AG09309 (cell line): ENCODE data around the gene DEFB123.

ENCODE experiments used
- DNase-seq: peaks from one replicate; pipeline ENCODE4 v3.0.0-alpha.2; 2010; ENCODE audit warnings: low read depth
- H3K4me3 ChIP-seq: 2 replicates; pipeline ENCODE4 v1.5.1; 2011; ENCODE audit warnings: mild to moderate bottlenecking, low read depth, low read length, moderate library complexity; ENCODE audit not compliant: control insufficient read depth
- TF ChIP-seq, protein P1 (sequence below): IDR thresholded peaks from 2 replicates; pipeline ENCODE4 v1.5.1; 2011; ENCODE audit warnings: mild to moderate bottlenecking, low read depth, low read length, inconsistent platforms; ENCODE audit not compliant: insufficient read depth, control insufficient read depth; ENCODE audit errors: missing control alignments

The DEFB123 gene

GRCh38 chr20:31473331-31474096, 33.1 kb downstream of the DEFB123 start:
- DNase-seq, result no peak
- TF ChIP-seq, protein P1, sequence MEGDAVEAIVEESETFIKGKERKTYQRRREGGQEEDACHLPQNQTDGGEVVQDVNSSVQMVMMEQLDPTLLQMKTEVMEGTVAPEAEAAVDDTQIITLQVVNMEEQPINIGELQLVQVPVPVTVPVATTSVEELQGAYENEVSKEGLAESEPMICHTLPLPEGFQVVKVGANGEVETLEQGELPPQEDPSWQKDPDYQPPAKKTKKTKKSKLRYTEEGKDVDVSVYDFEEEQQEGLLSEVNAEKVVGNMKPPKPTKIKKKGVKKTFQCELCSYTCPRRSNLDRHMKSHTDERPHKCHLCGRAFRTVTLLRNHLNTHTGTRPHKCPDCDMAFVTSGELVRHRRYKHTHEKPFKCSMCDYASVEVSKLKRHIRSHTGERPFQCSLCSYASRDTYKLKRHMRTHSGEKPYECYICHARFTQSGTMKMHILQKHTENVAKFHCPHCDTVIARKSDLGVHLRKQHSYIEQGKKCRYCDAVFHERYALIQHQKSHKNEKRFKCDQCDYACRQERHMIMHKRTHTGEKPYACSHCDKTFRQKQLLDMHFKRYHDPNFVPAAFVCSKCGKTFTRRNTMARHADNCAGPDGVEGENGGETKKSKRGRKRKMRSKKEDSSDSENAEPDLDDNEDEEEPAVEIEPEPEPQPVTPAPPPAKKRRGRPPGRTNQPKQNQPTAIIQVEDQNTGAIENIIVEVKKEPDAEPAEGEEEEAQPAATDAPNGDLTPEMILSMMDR, result no peak
- no peak overlapping the region for H3K4me3 ChIP-seq

GRCh38 chr20:31474097-31474436, 33.6 kb downstream of the DEFB123 start:
- DNase-seq, result no peak
- no peak overlapping the region for H3K4me3 ChIP-seq
- TF ChIP-seq, protein P1, result no peak

DNA sequence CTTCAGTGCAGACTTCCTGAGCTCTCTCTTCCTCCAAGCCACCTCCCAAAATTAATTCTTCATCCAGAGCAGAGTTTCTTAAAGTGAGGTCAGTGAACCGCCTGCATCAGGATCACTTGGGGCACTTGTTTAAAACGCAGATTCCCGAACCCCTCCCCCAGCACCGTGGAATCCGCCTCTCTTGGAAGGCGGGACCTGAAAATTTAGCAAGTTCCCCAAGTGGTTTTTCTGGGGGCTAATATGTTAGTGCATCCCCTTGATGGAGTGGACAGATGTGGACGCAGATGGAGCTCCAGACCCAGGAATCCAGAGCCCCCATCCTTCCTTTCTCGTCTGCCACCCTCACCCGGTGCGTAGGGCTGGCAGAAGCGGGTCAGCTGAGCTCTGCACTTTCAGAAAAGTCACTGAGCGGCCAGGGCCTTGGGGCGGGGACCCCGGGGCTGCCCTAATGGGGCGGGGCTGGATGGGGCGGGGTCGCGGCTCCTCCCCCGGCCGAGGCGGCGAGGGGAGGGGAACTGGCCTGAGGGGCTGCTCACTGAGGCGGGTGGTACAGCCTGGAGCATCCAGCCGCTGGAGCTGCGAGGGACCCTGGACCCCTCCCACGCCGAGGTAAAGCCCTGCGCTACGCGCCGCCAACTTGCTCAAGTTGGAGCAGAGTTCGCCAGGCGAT, 34.5 kb downstream of the DEFB123 start, which contains the start of the genes DEFB124 and REM1:
DEFB124 (minus strand) TSS at position 370 of the 670 bp plus-strand sequence. CDS start 2,114 bp downstream, outside the sequence.
REM1 (plus strand) TSS at position 531 of the 670 bp plus-strand sequence. CDS start 1,158 bp downstream, outside the sequence.
- TF ChIP-seq, protein P1, result no peak
- DNase-seq, result no peak
- H3K4me3 ChIP-seq, result no peak within 1 kb of the TSS

- H3K4me3 ChIP-seq, result no peak overlapping the region
- DNase-seq, result no peak
- TF ChIP-seq, protein P1, result no peak
These were observed 35.3 kb downstream of the DEFB123 start for GRCh38 chr20:31475472-31476293.

DNA sequence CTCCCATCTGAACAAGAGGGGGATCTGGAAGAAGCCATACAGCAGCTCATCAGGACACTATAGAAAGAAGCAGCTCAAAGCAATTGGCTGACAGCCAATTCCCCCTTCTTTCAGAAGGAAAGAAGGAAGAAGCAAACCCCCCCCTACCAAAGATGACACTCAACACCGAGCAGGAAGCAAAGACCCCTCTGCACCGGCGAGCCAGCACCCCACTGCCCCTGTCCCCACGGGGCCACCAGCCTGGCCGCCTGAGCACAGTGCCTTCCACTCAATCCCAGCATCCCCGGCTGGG, 35.8 kb downstream of the DEFB123 start:
- TF ChIP-seq, protein P1, result no peak
- no peak for DNase-seq
- no peak overlapping the region for H3K4me3 ChIP-seq

GRCh38 chr20:31476643-31477215, 36.3 kb downstream of the DEFB123 start:
- DNase-seq, result no peak
- TF ChIP-seq, protein P1, result no peak

More at GRCh38 chr20:31476643-31477215, 36.3 kb downstream of the DEFB123 start:
- H3K4me3 ChIP-seq, result no peak overlapping the region
